Jurkat, Clone E6-1 (cell line): ENCODE data around the gene GPR137C.
A peak's percentile ranks its signal among the peaks of the same experiment; 100 is the strongest.
"Not testable (repeated sequence)": the region's sequence is repeated elsewhere in the genome, so short reads cannot be mapped to it uniquely, and the experiment has no call there.

Experiments
- DNase-seq: peaks from one replicate; pipeline ENCODE4 v3.0.0-alpha.2; 2011; ENCODE audit warnings: low read depth, low spot score
- H3K4me3 ChIP-seq: 2 replicates; pipeline ENCODE4 v1.5.1; 2011; ENCODE audit warnings: mild to moderate bottlenecking, low read length, control low read depth, moderate library complexity

GPR137C gene

DNA sequence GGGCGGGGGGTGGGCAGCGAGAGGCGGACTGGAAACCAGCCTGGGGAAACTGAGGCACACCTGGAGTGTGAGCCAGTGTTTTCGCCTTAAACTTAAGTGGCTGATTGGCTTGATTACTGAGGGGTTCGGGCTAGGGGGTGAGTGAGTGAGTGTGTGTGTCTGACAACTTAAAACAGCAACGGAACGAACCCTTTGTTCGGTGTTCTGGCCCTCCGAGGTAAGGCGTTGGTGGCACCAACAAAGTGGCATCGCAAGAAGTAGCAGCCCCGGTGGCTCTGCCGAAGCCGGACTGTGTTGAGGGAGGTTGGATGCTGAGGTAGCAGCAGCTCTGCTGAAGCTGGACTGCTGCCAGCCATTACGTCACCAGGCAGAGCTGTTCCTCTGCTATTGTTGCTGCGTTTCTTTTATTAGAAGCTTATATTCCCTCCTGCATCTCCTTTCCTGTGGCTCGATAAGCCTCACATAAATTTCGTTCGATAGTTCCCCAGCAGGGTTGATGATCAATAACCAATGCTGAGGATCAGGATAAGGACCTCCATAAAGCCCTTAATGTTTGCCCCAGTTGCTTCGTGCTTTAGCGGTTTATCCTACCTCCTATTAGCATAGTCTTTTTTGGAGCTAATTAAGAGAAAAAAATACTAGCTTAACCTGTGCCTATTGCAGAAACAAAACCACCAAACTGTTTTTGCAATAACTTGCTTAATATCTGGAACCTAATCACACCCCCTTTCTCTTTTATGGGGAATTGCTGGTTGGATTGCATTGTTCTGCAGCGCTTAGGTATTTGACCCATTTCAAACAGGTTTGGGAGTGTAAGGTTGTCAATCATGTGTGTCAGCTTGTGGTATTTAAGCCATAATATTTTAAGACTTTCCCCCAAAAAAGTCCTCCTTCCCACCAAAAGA is 1.3 kb downstream of the GPR137C start:
- peak; percentile 75 for DNase-seq
- peak overlapping the region; percentile 72 for H3K4me3 ChIP-seq

DNA sequence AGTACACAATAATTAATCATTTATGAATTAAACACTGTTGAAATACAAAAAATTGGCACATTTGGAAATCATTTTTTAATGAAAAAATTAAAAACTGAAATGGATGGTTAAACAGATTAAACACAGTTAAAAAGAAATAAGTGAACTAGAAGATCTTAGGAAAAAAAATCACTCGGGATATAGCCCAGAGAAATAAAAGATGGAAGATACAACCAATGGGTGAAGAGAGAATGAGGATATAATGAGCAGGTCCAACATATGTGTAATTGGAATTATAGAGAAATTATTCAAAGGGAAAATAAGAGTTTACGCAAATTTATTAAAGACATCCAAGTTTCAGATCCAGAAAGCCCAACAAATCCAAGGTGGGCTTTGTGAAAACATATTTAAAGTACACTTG is 6.1 kb downstream of the GPR137C start:
- no peak overlapping the region for H3K4me3 ChIP-seq
- no peak for DNase-seq

DNA sequence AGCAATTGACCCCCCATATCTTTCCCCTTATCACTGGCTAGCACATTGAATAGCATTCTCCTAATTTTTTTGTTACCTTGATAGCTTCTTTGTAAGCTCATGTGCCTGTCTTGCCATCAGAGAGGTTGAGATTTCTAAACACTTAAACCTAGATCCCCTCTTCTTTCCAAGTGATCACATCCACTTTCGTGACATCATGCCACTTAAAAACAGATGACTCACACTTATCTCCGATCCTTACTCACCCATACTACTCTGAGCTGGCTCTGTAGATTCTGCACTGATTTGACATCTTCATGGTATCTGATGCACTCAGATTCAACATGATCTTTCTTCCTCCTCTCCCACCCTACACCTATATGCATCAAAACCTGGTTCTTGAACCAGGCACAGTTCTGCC is 10.5 kb downstream of the GPR137C start:
- no peak overlapping the region for H3K4me3 ChIP-seq
- DNase-seq = no peak

DNA sequence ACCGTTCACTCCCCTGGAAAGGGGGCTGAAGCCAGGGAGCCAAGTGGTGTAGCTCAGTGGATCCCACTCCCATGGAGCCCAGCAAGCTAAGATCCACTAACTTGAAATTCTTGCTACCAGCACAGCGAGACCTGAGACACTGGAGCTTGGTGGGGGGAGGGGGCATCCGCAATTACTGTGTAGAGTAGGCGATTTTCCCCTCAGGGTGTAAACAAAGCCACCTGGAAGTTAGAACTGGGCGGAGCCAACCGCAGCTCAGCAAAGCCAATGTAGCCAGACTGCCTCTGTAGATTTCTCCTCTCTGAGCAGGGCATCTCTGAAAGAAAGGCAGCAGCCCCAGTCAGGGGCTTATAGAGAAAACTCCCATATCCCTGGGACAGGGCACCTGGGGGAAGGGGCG is 15.8 kb downstream of the GPR137C start:
- not testable (repeated sequence) for DNase-seq, H3K4me3 ChIP-seq

DNA sequence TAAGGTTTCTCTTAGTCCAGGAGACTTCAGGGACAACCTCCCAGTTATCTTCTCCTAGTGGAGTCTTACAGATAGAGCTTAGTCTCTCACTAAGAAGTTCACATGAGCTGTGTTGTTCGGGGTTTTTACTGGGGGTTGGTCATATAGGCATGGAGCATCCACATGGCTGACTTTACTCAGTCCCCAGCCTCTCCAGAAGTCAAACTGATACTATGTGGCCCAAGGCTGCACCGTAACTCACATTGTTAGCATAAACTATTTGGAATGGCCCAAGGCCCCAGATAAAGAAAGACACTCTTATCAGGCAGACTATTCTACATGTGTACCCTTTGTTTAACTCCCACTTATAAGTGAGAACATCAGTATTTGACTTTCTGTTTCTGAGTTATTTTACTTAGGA is 23.2 kb downstream of the GPR137C start:
- H3K4me3 ChIP-seq = no peak overlapping the region
- no peak for DNase-seq

DNA sequence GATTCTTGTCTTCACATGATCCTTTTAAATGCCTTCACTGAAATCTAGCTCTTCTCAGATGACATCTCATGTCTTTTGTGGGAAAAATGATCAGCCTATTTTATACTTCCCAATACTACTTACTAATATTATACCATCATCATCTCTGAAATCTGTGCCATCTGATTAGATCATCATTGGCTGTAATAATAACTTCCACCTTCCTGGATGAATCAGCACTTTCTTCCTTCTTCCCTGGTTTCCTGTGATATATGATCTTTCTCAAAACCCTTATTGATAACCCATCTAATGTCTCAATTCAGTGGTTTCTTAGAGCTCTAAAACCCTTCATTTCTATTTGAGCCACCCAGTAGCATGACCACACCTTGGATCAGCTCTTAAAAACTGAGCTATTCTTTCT is 30.9 kb downstream of the GPR137C start:
- no peak overlapping the region for H3K4me3 ChIP-seq
- no peak for DNase-seq

DNA sequence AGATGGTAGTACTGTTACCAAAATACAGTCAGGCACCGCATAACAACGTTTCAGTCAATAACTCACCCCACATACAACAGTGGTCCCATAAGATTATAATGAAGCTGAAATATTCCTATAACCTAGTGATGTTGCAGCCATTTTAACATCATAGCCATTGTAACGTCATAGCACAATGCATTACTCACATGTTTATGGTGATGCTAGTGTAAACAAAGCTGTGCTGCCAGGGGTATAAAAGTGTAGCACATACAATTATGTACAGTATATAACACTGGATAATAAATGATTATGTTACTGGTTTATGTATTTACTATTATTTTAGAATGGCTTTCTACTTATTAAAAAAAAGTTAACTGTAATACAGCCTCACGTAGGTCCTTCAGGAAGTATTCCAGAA is 37.0 kb downstream of the GPR137C start:
- H3K4me3 ChIP-seq = no peak overlapping the region
- no peak for DNase-seq

DNA sequence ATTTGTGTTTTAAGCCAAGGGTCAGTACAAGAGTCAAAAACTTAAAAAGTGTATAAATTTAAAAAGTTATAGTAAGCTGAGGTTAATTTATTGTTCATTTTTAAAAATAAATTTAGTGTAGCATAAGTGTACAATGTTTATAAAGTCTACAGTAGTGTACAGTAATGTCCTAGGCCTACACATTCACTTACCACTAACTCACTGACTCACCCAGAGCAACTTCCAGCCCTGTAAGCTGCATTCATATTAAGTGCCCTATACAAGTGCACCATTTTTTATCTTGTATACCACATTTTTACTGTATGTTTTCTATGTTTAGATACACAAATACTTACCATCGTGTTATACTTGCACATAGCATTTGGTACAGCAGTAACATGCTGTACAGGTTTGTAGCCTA is 37.7 kb downstream of the GPR137C start:
- DNase-seq = no peak
- H3K4me3 ChIP-seq = no peak overlapping the region

DNA sequence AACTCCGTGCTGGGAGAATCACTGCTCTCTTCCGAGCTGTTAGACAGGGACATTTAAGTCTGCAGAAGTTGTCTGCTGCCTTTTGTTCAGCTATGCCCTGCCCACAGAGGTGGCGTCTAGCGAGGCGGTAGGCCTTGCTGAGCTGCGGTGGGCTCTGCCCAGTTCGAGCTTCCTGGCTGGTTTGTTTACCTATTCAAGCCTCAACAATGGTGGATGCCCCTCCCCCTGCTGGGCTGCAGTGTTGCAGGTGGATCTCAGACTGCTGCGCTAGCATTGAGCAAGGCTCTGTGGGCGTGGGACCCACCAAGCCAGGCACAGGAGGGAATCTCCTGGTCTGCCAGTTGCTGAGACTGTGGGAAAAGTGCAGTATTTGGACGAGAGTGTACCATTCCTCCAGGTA is 43.7 kb downstream of the GPR137C start:
- no peak overlapping the region for H3K4me3 ChIP-seq
- no peak for DNase-seq

DNA sequence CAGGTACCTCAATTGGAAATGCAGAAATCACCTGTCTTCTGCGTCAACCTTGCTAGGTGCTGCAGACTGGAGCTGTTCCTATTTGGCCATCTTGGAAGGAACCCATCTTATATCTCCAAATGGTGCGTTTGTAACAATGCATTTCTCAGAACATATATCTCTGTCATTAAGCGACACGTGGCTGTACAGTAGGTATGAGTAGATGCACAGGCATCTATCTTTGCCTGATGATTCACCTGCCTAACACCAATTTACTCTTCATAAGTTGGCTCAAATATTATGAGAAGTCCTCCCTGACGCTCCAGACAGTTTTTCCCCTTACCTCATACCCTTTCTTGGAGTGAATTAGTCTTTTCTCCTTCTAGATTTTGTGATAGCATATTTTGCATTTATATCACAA is 44.2 kb downstream of the GPR137C start:
- DNase-seq = no peak

DNA sequence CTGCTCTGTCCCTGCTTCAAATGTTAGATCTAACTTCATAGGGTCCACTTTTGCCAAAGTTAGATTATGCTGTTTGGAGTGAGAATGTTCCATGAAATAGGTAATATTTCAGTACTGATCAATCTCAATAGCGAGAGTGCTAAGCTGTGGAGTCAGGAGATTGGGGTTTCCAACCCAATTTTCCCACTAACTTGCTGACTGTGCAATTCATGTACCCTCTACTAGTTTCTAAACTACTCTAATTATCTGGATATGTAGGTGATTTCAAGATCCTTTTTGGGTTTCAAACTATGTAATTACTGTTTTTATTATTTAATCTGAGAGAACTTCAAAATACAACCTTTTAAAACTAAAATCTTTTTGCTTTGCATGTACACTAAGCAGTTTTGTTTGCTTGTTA is 45.9 kb downstream of the GPR137C start:
- no peak for DNase-seq
- H3K4me3 ChIP-seq = no peak overlapping the region

More for the DNA sequence above, 44.2 kb downstream of the GPR137C start:
- no peak overlapping the region for H3K4me3 ChIP-seq

DNA sequence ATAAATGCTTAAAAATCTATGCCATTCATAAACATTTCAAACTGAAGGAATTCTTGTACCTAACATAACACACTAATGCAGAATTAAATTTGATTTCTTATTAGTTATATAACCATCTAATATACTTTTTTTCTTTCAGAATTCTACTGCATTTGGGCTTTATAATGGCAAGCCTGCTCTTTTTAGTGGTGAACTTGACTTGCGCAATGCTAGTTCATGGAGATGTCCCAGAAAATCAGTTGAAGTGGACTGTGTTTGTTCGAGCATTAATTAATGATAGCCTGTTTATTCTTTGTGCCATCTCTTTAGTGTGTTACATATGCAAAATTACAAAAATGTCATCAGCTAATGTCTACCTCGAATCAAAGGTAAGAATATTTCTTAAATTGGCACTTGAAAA is 47.3 kb downstream of the GPR137C start:
- DNase-seq = no peak

DNA sequence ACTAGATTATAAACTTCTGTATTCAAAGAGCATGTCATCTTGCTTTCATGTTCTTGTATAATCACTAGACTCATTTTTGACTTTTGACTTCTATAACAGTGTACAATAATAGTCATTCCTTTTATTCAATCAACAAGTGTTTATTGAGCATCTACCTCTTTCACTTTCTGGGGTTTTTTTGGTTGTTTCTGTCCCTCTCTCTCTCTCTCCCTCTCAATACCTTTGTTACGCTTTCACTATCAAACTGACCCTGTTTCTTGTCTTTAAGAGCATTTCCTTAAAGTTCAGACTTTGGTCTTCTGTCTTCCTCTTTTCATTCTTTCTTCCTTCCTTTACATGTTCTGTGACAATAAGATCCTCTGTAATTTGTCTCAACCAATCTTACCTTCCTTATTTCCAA is 49.5 kb downstream of the GPR137C start:
- DNase-seq = no peak
- no peak overlapping the region for H3K4me3 ChIP-seq

More for the DNA sequence above, 47.3 kb downstream of the GPR137C start:
- H3K4me3 ChIP-seq = no peak overlapping the region

DNA sequence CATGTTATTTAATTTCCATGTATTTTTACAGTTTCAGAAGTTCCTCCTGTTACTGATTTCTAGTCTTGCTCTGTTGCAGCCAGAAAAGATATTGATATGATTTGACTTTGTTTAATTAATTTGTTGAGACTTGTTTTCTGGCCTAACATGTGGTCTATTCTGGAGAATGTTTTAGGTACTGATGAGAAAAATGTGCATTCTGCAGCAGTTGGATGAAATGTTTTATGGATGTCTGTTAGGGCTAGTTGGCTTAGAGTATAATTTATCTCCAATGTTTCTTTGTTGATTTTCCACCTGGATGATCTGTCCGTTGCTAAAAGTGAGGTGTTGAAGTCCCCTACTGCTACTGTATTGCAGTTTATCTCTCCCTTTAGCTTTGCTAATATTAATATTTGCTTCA is 54.4 kb downstream of the GPR137C start:
- H3K4me3 ChIP-seq = no peak overlapping the region
- DNase-seq = no peak

DNA sequence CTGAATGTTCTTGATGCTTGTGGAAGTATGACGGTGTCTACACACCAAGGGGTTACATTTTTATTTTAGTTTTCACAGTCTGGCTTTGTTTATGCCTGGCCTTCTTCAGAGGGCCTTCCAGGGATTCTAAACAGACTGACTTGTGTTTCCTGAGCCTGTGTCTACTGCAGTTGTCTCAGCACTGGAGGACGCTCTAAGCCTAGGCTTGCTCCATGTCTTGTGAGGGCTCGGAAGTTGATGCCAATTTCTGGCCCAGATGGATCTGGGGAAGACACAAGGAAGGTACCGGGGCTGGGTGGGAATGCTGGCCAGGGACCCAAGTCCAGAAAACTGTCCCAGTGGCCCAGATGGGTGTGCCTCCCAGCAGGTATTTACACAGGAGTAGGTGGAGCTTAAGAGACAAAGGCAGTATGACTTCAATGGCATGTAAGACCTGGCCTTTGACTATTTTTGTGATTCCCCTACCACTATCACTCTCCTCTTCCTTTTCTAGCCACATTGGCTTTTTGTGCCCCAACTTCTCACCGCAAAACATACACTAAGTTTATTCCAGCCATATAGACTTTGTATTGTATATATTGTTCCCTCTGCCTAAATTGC is 56.9 kb downstream of the GPR137C start:
- no peak overlapping the region for H3K4me3 ChIP-seq
- DNase-seq = no peak

DNA sequence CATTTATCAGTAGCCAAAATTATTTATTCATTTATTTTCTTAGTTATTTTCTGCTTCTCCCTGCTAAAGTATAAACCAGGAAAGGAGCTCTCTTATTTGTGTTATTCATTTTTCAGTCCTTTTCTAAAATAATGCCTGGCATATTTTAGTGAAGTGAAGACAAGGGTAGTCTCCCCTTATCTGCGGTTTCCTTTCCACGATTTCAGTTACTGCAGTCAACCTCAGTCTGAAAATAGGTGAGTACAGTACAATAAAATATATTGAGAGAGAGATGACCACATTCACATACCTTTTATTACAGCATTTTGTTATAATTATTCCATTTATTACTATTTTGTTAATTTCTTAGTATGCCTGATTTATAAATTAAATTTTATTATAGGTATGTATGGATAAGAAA is 57.6 kb downstream of the GPR137C start:
- H3K4me3 ChIP-seq = no peak overlapping the region
- no peak for DNase-seq

DNA sequence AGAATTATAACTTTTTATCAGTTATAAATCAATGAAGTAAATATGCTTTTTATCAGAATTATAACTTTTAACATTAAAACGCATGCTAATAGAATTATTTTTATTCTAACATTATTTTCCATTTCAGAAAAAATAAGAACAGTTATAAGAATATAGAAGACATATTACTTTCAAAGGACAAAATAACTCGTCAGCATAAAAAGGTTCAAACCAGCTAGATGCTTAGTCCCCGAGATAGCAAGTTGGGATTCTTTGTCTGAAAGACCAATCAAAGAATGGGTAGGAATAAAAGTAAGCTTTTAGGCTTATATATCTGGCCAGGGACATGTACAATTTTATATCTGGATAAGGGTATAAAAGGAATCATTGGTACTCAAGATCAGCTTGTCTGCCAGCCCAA is 66.0 kb downstream of the GPR137C start:
- H3K4me3 ChIP-seq = no peak overlapping the region
- DNase-seq = no peak

DNA sequence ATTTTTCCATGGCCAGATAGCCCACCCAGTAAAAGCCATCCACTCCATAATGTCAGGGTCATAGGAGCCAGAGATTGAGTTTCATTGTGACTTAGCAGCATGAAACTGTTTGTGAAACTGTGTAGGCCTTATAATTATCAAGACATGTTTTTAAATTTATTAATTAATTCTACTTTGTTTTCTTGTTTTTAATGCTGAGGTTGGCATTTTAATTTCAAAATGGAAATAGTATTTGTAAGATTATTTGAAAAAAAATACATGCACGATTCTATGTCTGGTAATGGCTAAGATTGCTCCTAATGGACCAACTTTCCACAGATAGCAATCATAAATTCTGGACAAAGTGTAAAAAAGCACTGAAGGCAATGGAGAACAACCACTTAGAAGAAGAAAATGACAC is 67.1 kb downstream of the GPR137C start:
- DNase-seq = no peak
- H3K4me3 ChIP-seq = no peak overlapping the region

DNA sequence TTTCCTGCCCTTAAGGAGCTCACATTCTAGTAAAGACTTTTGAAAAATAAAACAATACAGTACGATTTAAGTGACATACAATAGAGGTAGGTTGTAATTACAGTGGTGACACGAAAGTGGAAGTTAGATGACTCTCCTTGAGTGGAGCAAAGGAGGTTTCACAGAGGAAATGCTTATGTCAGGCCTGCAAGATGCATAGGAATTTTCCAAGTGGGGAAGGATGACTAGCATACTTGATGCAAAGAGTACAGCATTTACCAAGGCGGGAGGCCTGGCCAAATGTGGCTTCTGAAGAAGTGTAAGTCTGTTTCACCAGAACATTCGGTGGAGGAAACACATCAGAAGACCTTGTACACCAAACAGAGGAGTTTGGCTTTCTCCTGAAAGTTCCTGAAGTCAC is 87.5 kb downstream of the GPR137C start:
- H3K4me3 ChIP-seq = no peak overlapping the region
- DNase-seq = no peak

DNA sequence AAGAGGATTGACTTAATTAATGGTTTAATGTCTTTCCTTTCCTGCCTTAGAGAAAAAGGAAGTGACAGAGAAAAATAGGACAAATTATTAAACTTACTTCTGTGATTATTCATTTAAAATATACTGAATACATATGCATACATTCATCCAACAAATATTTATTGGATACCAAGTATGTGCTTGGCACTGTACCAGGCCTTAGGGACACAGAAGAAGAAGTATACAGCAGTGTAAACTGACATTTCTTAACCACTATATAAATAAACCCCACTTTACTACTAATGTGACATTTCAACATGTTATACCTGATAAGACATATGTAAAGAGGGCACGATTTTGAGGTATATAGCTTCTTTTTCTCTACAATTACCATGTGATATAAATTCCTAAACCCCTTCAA is 89.1 kb downstream of the GPR137C start:
- no peak overlapping the region for H3K4me3 ChIP-seq
- DNase-seq = no peak

DNA sequence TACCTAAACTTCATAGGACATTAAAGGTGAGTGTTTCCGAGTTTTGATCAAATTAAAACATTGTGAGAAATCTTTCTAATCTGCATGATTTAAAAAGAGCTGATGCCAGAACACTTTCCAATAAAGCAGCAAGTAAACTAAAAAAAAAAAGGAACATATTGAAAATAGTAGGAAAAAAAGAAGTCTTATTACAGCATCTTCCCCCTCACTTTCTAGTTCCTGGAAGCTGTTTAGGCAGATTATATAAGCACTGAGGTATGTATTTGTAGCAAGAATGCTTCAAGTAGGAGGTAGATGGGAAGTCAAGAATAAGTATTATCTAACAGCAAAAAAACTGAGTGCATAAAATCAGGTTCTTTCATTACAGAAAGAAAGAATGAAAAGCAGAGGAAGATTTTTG is 96.9 kb downstream of the GPR137C start:
- H3K4me3 ChIP-seq = no peak overlapping the region
- no peak for DNase-seq
